MM.1S (cell line): ENCODE measurements around the gene PARK7.

Experiments
- DNase-seq: peaks from one replicate; pipeline ENCODE4 v3.0.0-alpha.2; 2015
- H2AFZ ChIP-seq: fragments of 300-600 bp; sonication (generic); 2 replicates; pipeline ENCODE4 v1.6.0; 2016; ENCODE audit warnings: antibody characterized with exemption, low read length
- H3F3A ChIP-seq: fragments of 300-600 bp; sonication (generic); 2 replicates; pipeline ENCODE4 v1.6.1; 2016; ENCODE audit warnings: mild to moderate bottlenecking, antibody characterized with exemption, low read length, moderate library complexity, mixed read lengths; ENCODE audit not compliant: insufficient read depth
- H3K27ac ChIP-seq: fragments of 300-600 bp; sonication (generic); 2 replicates; pipeline ENCODE4 v1.5.1; 2016; ENCODE audit warnings: mild to moderate bottlenecking, low read length
- H3K27me3 ChIP-seq: fragments of 300-600 bp; sonication (generic); replicated peaks from 2 replicates; pipeline ENCODE4 v1.6.0; 2016; ENCODE audit warnings: low read length; ENCODE audit not compliant: insufficient read depth
- H3K36me3 ChIP-seq: fragments of 300-600 bp; sonication (generic); replicated peaks from 2 replicates; pipeline ENCODE4 v1.6.1; 2016; ENCODE audit warnings: mild to moderate bottlenecking, low read length, mixed read lengths; ENCODE audit not compliant: insufficient read depth
- H3K4me1 ChIP-seq: fragments of 300-600 bp; sonication (generic); 2 replicates; pipeline ENCODE4 v1.6.1; 2016; ENCODE audit warnings: low read length, mixed read lengths
- H3K4me2 ChIP-seq: fragments of 300-600 bp; sonication (generic); 2 replicates; pipeline ENCODE4 v1.6.0; 2016; ENCODE audit warnings: low read depth, low read length
- H3K4me3 ChIP-seq: fragments of 300-600 bp; sonication (generic); 2 replicates; pipeline ENCODE4 v1.5.1; 2016; ENCODE audit warnings: low read length, mixed read lengths
- H3K79me2 ChIP-seq: fragments of 300-600 bp; sonication (generic); 2 replicates; pipeline ENCODE4 v1.6.1; 2016; ENCODE audit warnings: mixed run types, low read length, mixed read lengths
- H3K9ac ChIP-seq: fragments of 300-600 bp; sonication (generic); 2 replicates; pipeline ENCODE4 v1.6.1; 2016; ENCODE audit warnings: low read length, mixed read lengths
- H3K9me2 ChIP-seq: fragments of 300-600 bp; sonication (generic); replicated peaks from 2 replicates; pipeline ENCODE4 v1.6.1; 2016; ENCODE audit warnings: mild to moderate bottlenecking, low read length, mixed read lengths; ENCODE audit not compliant: insufficient read depth
- H3K9me3 ChIP-seq: fragments of 300-600 bp; sonication (generic); replicated peaks from 2 replicates; pipeline ENCODE4 v1.6.1; 2016; ENCODE audit warnings: mild to moderate bottlenecking, low read length, mixed read lengths; ENCODE audit not compliant: insufficient read depth
- H4K20me1 ChIP-seq: fragments of 300-600 bp; sonication (generic); 2 replicates; pipeline ENCODE4 v1.6.1; 2016; ENCODE audit warnings: mild to moderate bottlenecking, low read length, moderate library complexity, mixed read lengths; ENCODE audit not compliant: insufficient read depth
- EZH2 ChIP-seq: fragments of 300-600 bp; sonication (generic); optimal IDR thresholded peaks from 2 replicates; pipeline ENCODE3; 2017; ENCODE audit warnings: low read depth, mild to moderate bottlenecking, antibody characterized with exemption, low read length, mixed read lengths
- EZH2phosphoT487 ChIP-seq: fragments of 300-600 bp; sonication (generic); IDR thresholded peaks from 2 replicates; pipeline ENCODE4 v1.6.1; 2018; ENCODE audit warnings: antibody characterized with exemption, low read length
- TF ChIP-seq, protein P1 (sequence below): fragments of 300-600 bp; sonication (generic); IDR thresholded peaks from 2 replicates; pipeline ENCODE4 v1.5.1; 2016; ENCODE audit warnings: antibody characterized with exemption, low read length, mixed read lengths

The PARK7 gene

DNA sequence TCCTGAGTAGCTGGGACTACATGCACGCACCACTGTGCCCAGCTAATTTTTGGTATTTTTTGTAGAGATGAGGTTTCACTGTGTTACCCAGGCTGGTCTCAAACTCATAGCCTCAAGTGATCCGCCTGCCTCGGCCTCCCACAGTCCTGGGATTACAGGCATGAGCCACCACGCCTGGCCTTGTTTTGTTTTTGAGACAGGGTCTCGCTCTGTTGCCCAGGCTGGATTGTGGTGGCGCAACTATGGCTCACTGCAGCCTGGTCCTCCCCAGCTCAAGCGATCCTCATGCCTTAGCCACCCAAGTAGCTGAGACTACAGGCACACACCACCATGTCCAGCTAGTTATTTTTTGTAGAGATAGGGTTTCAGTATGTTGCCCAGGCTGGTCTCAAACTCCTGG lies 26.0 kb downstream of the PARK7 start:
- no peak overlapping the region for H2AFZ ChIP-seq
- TF ChIP-seq EZH2 (no peak), EZH2phosphoT487 (no peak)
- TF ChIP-seq, protein P1, sequence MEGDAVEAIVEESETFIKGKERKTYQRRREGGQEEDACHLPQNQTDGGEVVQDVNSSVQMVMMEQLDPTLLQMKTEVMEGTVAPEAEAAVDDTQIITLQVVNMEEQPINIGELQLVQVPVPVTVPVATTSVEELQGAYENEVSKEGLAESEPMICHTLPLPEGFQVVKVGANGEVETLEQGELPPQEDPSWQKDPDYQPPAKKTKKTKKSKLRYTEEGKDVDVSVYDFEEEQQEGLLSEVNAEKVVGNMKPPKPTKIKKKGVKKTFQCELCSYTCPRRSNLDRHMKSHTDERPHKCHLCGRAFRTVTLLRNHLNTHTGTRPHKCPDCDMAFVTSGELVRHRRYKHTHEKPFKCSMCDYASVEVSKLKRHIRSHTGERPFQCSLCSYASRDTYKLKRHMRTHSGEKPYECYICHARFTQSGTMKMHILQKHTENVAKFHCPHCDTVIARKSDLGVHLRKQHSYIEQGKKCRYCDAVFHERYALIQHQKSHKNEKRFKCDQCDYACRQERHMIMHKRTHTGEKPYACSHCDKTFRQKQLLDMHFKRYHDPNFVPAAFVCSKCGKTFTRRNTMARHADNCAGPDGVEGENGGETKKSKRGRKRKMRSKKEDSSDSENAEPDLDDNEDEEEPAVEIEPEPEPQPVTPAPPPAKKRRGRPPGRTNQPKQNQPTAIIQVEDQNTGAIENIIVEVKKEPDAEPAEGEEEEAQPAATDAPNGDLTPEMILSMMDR = no peak
- no peaks in the 10 kb centered on the region for H4K20me1 ChIP-seq
- H3K9me3 ChIP-seq = no peaks in the 10 kb centered on the region
- no peaks in the 10 kb centered on the region for H3K27me3 ChIP-seq
- H3F3A ChIP-seq = 0 out of 2 replicates have a peak, but pooled peaks cover 4% of the 10 kb centered on the region
- 0 out of 2 replicates have a peak, but pooled peaks cover 3% of the 10 kb centered on the region for H3K79me2 ChIP-seq
- 0 out of 2 replicates have a peak, but pooled peaks cover 3% of the 10 kb centered on the region for H3K36me3 ChIP-seq
- no peak overlapping the region for H3K4me3 ChIP-seq
- no peak overlapping the region for H3K4me2 ChIP-seq
- DNase-seq = no peak
- H3K27ac ChIP-seq = no peak overlapping the region
- no peak overlapping the region for H3K9ac ChIP-seq
- H3K9me2 ChIP-seq = no peaks in the 10 kb centered on the region
- H3K4me1 ChIP-seq = peaks cover 9% of the 10 kb centered on the region; the same call in 1 of the 2 replicates

DNA sequence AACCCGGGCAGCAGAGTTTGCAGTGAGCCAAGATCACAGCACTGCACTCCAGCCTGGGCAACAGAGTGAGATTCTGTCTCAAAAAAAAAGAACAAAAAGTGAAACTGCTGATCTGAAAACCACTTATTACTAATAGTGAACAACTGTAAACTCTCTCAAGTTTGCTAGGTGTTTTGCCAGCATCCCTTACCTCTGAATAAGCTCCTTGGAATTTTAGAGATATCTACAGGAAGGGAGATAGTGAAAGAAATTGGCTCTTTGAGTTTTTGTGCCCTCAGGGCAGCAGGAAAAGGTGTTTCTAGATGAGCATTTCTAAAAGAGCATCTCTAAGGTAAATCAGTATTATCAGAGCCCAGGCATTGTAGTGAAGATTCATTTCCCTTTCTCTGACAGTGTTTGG lies 27.1 kb downstream of the PARK7 start:
- 0 out of 2 replicates have a peak, but pooled peaks cover 3% of the 10 kb centered on the region for H3K36me3 ChIP-seq
- peaks cover 9% of the 10 kb centered on the region; the same call in 1 of the 2 replicates for H3K4me1 ChIP-seq
- no peak overlapping the region for H3K9ac ChIP-seq
- H3F3A ChIP-seq = 0 out of 2 replicates have a peak, but pooled peaks cover 4% of the 10 kb centered on the region
- no peak overlapping the region for H3K4me3 ChIP-seq
- H3K79me2 ChIP-seq = no peaks in the 10 kb centered on the region
- H3K9me2 ChIP-seq = no peaks in the 10 kb centered on the region
- H4K20me1 ChIP-seq = no peaks in the 10 kb centered on the region
- no peak overlapping the region for H3K27ac ChIP-seq
- no peaks in the 10 kb centered on the region for H3K27me3 ChIP-seq
- TF ChIP-seq EZH2 (no peak), EZH2phosphoT487 (no peak)
- TF ChIP-seq, protein P1 = no peak
- DNase-seq = no peak
- no peak overlapping the region for H2AFZ ChIP-seq
- H3K4me2 ChIP-seq = no peak overlapping the region
- H3K9me3 ChIP-seq = no peaks in the 10 kb centered on the region

DNA sequence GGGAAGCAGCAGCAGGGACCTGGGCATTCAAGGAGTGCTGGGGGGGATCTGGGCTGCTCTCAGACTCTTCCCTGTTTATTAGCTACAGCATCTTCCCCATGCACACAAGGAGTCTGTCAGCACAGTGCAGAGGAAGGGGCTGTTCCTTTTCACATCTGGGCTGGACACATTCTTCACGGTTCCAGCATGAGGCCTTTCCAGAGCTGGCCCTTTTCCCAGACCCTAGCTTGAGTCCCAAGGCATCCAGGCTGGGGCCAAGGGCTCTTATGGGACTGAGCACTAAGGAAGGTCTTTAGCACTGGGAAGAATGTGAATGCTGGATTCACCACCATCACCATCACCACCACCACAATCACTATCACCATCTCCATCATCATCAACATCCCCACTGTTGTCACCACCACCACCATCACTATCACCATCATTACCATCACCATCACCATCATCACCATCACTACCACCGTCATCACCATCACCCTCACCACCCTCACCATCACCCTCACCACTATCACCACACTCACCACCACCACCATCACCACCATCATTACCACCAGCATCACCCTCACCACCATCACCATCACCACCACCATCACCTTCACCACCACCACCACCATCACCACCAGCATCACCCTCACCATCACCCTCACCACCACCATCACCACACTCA lies 28.4 kb downstream of the PARK7 start:
- no peak for DNase-seq
- Histone ChIP-seq H4K20me1 (no peaks in the 10 kb centered on the region), H3F3A (peaks cover 12% of the 10 kb centered on the region; the same call in 1 of the 2 replicates), H3K79me2 (no peaks in the 10 kb centered on the region), H3K9me2 (no peaks in the 10 kb centered on the region), H3K9ac (no peak overlapping the region), H3K4me3 (no peak overlapping the region), H3K36me3 (0 out of 2 replicates have a peak, but pooled peaks cover 3% of the 10 kb centered on the region), H3K27ac (no peak overlapping the region), H2AFZ (no peak overlapping the region), H3K4me2 (no peak overlapping the region), H3K4me1 (peaks cover 15% of the 10 kb centered on the region), H3K9me3 (no peaks in the 10 kb centered on the region), H3K27me3 (no peaks in the 10 kb centered on the region)
- TF ChIP-seq, protein P1 = no peak
- no peak for TF ChIP-seq EZH2phosphoT487
- TF ChIP-seq EZH2 = no peak
